HG02571 (cell line): Measurements from ENCODE around the gene TERB1.

ENCODE experiments used
- ATAC-seq: cut with Tn5 transposase; IDR thresholded peaks from one replicate; pipeline ENCODE4 v1.9.1; 2021; ENCODE audit warnings: mild to moderate bottlenecking, moderate library complexity; ENCODE audit not compliant: unreplicated experiment

TERB1 gene

GRCh38 chr16:66711581-66711980 lies 89.8 kb downstream of the TERB1 start:
- ATAC-seq: no peak

- no peak for ATAC-seq
Measured at GRCh38 chr16:66706506-66706880, 94.9 kb downstream of the TERB1 start.

- ATAC-seq: no peak
Measured at GRCh38 chr16:66705790-66706505, 95.4 kb downstream of the TERB1 start.
